T-helper 1 cell treated with Interleukin-12 subunit alpha and Interleukin-12 subunit beta and Interleukin-4 antibody, amounts not matched to agents 30 ng/mL and 1 ng/mL, for 36 hours (primary cell): ENCODE data around the gene PEX11B. TPM values are rescaled to one million over a fixed set of nuclear protein-coding genes. Genes with fewer than 3 reads are reported as not detected.

Experiments
- intact Hi-C: fragments of 100-400 bp; cut with micrococcal nuclease; formaldehyde crosslinking; loops from one replicate; pipeline ENCODE4 v1.15.1; 2024
- total RNA-seq: library from RNA; stranded (reverse); gene quantifications from 2 replicates; pipeline ENCODE4 v1.2.3, GENCODE V29; 2022

Gene PEX11B
- total RNA-seq, 1 donor from 2014 or later: 37.5 TPM

DNA sequence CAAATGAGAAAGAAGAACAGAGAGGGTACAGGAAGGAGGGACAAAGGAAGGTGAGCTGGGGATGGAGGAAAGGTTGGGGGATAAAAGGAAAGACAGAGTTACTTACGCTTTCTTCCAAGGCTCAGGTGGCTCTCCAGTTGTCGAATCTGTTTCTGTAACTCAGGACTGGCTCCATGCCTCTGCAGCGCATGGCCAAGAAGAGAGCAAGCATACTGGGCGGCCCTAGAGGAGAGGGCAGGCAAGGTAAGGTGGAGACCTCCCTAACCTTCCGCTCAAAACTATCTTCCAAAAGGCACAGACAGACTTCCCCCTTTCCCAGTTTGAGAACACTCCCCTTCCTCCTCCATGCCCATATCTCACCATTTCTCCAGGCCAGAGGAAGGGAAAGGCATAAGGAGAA is 922 bp downstream of the PEX11B start:
- intact Hi-C loops: no loop called here

GRCh38 chr1:145916745-145917144 is 1.8 kb downstream of the PEX11B start:
- intact Hi-C loops: no loop called here

GRCh38 chr1:145912128-145912641 is 6.3 kb downstream of the PEX11B start:
- intact Hi-C loops: no loop called here

GRCh38 chr1:145908653-145909052 is 9.9 kb downstream of the PEX11B start:
- intact Hi-C loops: no loop called here

GRCh38 chr1:145906954-145907753 is 11.4 kb downstream of the PEX11B start:
- intact Hi-C loops: no loop called here

- intact Hi-C loops: no loop called here
Measured at GRCh38 chr1:145901312-145902021, 17.1 kb downstream of the PEX11B start.

- intact Hi-C loops: no loop called here
Measured at GRCh38 chr1:145898756-145899155, 19.8 kb downstream of the PEX11B start.

- intact Hi-C loops: no loop called here
Measured at GRCh38 chr1:145897969-145898368, 20.5 kb downstream of the PEX11B start.

- intact Hi-C loops: no loop called here
Measured at GRCh38 chr1:145895471-145895870, 23.0 kb downstream of the PEX11B start.

- intact Hi-C loops: no loop called here
Measured at GRCh38 chr1:145893306-145894055, 25.0 kb downstream of the PEX11B start.

DNA sequence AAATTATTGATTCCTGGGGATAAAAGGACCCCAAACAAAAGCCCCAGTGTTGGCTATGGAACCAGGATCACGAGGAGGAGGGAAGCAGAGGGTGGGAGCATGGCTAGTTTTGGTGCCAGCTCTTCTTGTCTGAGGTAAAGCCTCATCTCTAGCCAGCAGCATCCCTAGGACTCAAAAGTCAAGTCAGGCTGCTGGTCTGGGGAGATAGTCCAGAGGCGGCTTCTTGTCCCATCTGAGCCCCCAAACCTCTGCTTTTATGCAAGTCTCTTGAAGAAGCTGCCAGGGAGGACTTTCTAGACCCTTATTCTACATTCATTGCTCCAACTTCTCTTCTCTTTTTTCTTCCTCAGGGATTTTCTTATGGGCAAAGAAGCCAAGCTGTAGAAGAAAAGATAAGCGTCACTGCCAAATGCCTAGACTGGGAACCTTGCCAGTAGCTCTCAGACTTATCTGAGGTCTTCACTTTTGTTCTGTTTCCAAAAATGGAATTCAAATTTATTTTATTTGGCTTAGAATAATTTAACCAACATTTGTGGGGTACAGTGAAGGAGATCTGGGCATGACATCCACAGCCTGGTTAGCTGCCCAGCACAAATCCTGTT is 25.9 kb downstream of the PEX11B start:
- intact Hi-C loops: no loop called here

DNA sequence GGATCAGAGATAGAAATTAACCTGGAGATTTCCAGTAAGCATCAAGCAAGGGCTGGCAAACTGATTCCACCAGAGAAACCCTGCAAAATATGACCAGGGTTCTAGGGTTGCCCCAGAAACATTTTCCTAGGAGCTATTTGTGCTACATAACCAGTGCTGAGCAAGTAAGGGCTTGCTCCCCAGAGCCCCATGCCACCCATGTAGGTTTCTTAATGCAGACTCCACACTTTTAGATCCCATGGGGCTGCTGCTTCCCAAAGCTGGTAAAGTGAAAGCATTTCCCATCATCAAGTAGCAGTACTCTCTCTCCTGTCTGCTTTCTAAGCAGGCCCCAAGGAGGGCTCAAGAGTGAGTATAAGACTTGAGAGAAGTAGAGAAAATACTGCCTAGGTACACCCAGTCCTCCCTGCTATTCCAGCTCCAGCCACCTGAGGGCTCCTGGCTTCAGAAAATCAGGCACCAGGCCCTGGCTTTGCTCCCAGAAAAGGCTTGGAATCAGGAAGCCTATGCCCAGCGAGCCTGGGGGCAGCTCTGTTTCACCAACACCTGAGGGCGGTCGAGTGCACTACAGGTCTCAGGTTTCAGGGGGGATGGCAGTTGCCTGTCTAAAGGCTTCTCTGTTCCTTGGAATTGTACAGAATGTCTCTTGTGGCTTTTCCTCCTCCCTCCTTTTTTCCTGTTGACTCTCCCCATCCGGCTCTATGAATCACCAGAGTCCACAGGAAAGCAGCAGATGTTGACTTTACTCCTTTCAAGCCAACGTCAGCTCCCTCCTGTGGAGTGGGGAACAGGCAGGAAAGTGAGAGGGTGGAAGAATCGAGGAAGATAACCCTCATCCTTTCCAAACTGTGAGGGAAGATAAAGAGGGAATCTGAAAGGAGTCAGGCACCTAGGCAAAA is 26.7 kb downstream of the PEX11B start:
- intact Hi-C loops: loop anchor here (1.0 kb wide), 3 partner anchors 18 to 121 kb away; partner anchors contain the start of gene ITGA10

DNA sequence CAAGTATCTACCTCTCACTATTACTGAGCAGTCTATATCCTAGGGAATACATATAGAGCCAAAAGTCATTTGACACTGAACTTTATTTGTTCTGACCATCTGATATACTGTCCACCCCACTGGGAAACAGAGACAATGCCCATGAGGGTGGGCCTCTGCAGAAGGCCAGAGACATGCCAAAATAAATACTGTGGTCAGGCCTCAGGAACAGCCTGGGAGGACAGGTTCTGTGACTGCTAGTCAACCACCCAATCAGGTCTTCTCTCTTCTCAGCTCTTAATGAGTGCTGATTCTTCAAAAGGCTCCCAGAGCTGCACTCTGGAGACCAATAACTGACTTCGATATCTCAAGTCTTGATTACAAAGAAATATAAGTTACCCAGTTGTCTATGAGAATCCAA is 27.4 kb downstream of the PEX11B start:
- intact Hi-C loops: loop anchor here (1.0 kb wide), 3 partner anchors 19 to 122 kb away; partner anchors contain the start of gene ITGA10

DNA sequence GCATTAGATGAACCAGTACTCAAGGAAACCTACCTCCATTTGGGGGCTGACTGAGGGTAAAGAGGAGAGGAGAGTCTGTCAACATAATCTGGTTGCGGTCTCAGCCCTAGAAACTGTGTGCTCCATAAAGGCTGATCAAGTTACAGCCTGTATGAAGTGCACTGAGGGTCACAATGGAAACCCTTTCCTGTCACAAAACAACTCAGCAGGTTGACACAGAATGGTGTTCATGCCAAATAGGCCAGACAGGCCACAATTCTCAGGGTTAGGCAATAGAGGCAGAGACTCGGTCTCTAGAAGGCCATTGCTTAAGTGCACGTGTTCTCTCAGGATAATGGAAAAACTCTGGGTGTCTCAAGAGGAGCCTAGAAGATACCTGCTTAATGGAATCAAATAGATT is 28.8 kb downstream of the PEX11B start:
- intact Hi-C loops: no loop called here

- intact Hi-C loops: no loop called here
Measured at GRCh38 chr1:145887631-145888030, 30.9 kb downstream of the PEX11B start.

GRCh38 chr1:145886816-145887215 is 31.7 kb downstream of the PEX11B start:
- intact Hi-C loops: loop anchor here (1.0 kb wide), 1 partner anchor 42 kb away; the partner anchor contains the start of gene NUDT17

DNA sequence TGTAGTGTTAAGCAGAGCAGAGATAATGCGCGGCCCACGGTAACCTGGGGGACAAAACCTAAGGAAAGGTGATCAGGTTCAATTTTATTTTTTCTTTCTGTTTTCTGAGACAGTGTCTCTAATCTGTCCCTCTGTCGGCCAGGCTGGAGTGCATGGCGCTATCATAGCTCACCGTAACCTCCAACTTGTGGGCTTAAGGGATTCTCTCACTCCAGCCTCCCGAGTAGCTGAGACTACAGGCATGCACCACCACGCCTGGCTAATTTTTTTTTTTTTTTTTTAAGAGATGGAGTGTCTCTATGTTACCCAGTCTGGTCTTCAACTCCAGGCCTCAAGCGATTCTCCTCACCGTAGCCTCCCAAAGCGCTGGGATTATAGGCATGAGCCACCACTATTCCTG is 32.1 kb downstream of the PEX11B start:
- intact Hi-C loops: loop anchor here (1.0 kb wide), 1 partner anchor 41 kb away; the partner anchor contains the start of gene NUDT17

DNA sequence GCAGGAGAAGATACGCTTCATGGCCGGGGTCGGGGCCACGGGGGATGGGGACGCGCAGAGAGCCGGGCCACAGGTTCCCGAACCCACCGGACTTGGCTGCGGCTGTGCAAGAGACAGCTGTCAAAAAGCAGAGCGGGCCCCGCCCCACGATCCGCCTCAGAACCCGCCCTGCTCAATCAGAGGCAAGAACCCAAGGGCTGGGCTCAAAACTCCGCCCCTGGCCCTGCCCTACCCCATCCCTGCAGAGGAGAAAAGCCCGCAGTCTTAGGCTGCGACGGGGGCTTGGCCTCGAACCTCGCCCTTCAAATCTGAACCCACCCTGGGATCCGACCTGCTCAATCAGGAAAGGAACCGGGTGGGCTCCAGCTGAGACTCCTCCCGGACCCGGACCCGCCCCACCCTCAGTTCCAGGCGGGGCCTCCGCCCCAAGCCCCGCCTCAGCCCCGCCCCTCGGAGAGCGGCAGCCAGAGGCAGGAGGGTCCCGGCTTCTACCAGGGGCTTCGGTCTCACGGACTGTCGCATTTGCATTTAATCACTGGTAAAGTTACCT is 32.7 kb downstream of the PEX11B start, which contains the start of gene ANKRD35:
ANKRD35 (minus strand) TSS at position 129 of the 550 bp plus-strand sequence; CDS start at position 21, 108 bp downstream.
- intact Hi-C loops: loop anchor here (1.0 to 2.0 kb wide), 6 partner anchors 26 to 78 kb away; partner anchors contain the start of genes ANKRD34A, LIX1L, NUDT17 and PEX11B

GRCh38 chr1:145884675-145885074 is 33.8 kb downstream of the PEX11B start:
- intact Hi-C loops: loop anchor here (1.0 to 2.0 kb wide), 5 partner anchors 24 to 80 kb away; partner anchors contain the start of genes ANKRD34A, LIX1L, PEX11B and POLR3GL
